Heart right ventricle (tissue), 16 donors: ENCODE results near the gene NSMCE1. TPM values are rescaled to one million over a fixed set of nuclear protein-coding genes. Genes with fewer than 3 reads are reported as not detected.
A peak's percentile ranks its signal among the peaks of the same experiment; 100 is the strongest.

Experiments used
- ATAC-seq, 8 donors: fragments of 200-7000 bp; cut with Tn5 transposase; one replicate each; pipeline ENCODE4 v1.9.1; 2020; ENCODE audit warnings: mild to moderate bottlenecking in 8 of 8, moderate library complexity in 8 of 8, moderate number of reproducible peaks in 1 of 8
- DNase-seq, 2 donors: peaks; one replicate each; pipeline ENCODE4 v3.0.0-alpha.2; 2020
- H3K27ac ChIP-seq, 10 donors: fragments of 200-600 bp; sonication (generic) in 2 of 10; one replicate each; pipeline versions ENCODE4 v1.5.0 to v1.8.0; 2020 to 2022; ENCODE audit warnings: mild to moderate bottlenecking in 3 of 10
- H3K27me3 ChIP-seq, 7 donors: fragments of 200-600 bp; one replicate each; pipeline ENCODE4 v1.8.0; 2021 to 2022; ENCODE audit warnings: mild to moderate bottlenecking in 2 of 7
- H3K36me3 ChIP-seq, 9 donors: fragments of 200-600 bp; sonication (generic) in 1 of 9; one replicate each; pipeline versions ENCODE4 v1.5.0 to v1.8.0; 2020 to 2022; ENCODE audit warnings: mild to moderate bottlenecking in 2 of 9
- H3K4me1 ChIP-seq, 9 donors: fragments of 200-600 bp; sonication (generic) in 1 of 9; one replicate each; pipeline versions ENCODE4 v1.5.0 to v1.8.0; 2020 to 2022; ENCODE audit warnings: mild to moderate bottlenecking in 4 of 9
- H3K4me3 ChIP-seq, 10 donors: fragments of 200-600 bp; sonication (generic) in 2 of 10; one replicate each; pipeline versions ENCODE4 v1.5.0 to v1.8.0; 2020 to 2022; ENCODE audit warnings: mild to moderate bottlenecking in 7 of 10, moderate library complexity in 2 of 10
- H3K9me3 ChIP-seq, 11 donors: fragments of 200-600 bp in 10 of 11; sonication (generic) in 2 of 11; one replicate each; pipeline versions ENCODE4 v1.5.0 to v1.8.0; 2013 to 2022; ENCODE audit warnings: mild to moderate bottlenecking in 2 of 11, control low read depth in 1 of 11, moderate library complexity in 1 of 11
- CTCF ChIP-seq, 9 donors: fragments of 200-600 bp; sonication (generic) in 2 of 9; IDR thresholded peaks; one replicate each; pipeline versions ENCODE4 v1.5.0 to v1.8.0; 2021 to 2022; ENCODE audit warnings: antibody characterized with exemption in 9 of 9, mild to moderate bottlenecking in 5 of 9, moderate library complexity in 1 of 9
- WGBS, 2 donors: extraction: QIAGEN DNeasy Blood & Tissue Kit; methylation state at CpG; one replicate each; pipeline ENCODE4 v1.1.7; 2013; ENCODE audit warnings: inconsistent platforms in 1 of 2; 5-methylcytosine and 5-hydroxymethylcytosine counted together
- intact Hi-C, 10 donors: fragments of 100-400 bp; cut with DNase I; formaldehyde crosslinking; loops; one replicate each; pipeline versions ENCODE4 v1.11.1 to v1.14.2; 2022
- polyA plus RNA-seq, 2 donors: library from polyadenylated mRNA; stranded (reverse); fragments of 200-250 nt; gene quantifications; one replicate each; pipeline ENCODE4 v1.2.3, GENCODE V29; 2013
- total RNA-seq, 10 donors: library from RNA; stranded (reverse); fragmentation: NEBNext Ultra II Directional in 3 of 10; extraction: Animal tissue kit (Norgen Biotek cat#: 25700) in 3 of 10; gene quantifications; one replicate each; pipeline versions ENCODE4 v1.2.1 to v1.2.4, GENCODE V29; 2021 to 2023
- donor health status: Arrhythmogenic right ventricular cardiomyopathy.
- donor health status: ischemic (EF 13 %, LVEDD 7.1; RV severe dilation, severe dysfunction).
- donor health status: healthy with polysubstance abuse.
- donor health status: DM: no; HTN: yes; CAD: no.
- donor health status: DM: no; HTN: no; CAD: no.
- donor health status: ischemic (EF 25% LVEDD 6.9; RV normal size, moderate dysfunction).
- donor health status: ischemic (EF 25% LVEDD 5.7; RV mildly dilated, moderate dysfunction).
- donor health status: healthy.
- donor health status: DM: yes; HTN: yes; CAD: no.
- donor health status: Ischemic cardiomyopathy.
- donor health status: ischemic (EF 35%, LVEDD 5.7; RV mildly dilated, moderate dysfunction).
- donor health status: nonischemic (EF 11% LVEDD 7.7; RV severe dilation, severe dysfunction).
- donor health status: DM: yes; HTN: yes; CAD: no.
- donor health status: PGD.
- donor health status: ischemic (EF 29% LVEDD 5.4; RV normal size, mild dysfunction).
- donor health status: nonischemic (EF 23%, LVEDD 6.1; RV moderate dilation, normal function).

Gene NSMCE1
- total and polyA plus RNA-seq, 12 donors = 33.5 to 57.1 (median 38.1) TPM

GRCh38 chr16:27199736-27200135 is 68.8 kb downstream of the NSMCE1 start:
- no peak for ATAC-seq
- DNase-seq = no peak
- no peaks in the 10 kb centered on the region for H3K36me3 ChIP-seq
- intact Hi-C loops = no loop called here
- H3K4me3 ChIP-seq = no peak overlapping the region
- no peaks in the 10 kb centered on the region for H3K9me3 ChIP-seq
- TF ChIP-seq CTCF (IDR thresholded peaks at IDR 0.05) = no peak
- 45 to 56% methylated on average over 1 of the region's 1 CpG for WGBS, 2 donors
- H3K4me1 ChIP-seq = peaks cover 0 to 34% (median 11%) of the 10 kb centered on the region in 9 donors
- H3K27ac ChIP-seq = peak overlapping the region in 1 of 10 donors; percentile 87
- peaks cover 0 to 26% (median 3%) of the 10 kb centered on the region in 7 donors for H3K27me3 ChIP-seq

- H3K27me3 ChIP-seq = peaks cover 0 to 26% (median 3%) of the 10 kb centered on the region in 7 donors
- H3K4me3 ChIP-seq = no peak overlapping the region
- 85 to 87% methylated on average over 3 of the region's 3 CpGs for WGBS, 2 donors
- no peaks in the 10 kb centered on the region for H3K36me3 ChIP-seq
- H3K4me1 ChIP-seq = peaks cover 0 to 29% (median 6%) of the 10 kb centered on the region in 9 donors
- intact Hi-C loops = no loop called here
- H3K9me3 ChIP-seq = no peaks in the 10 kb centered on the region
- TF ChIP-seq CTCF (IDR thresholded peaks at IDR 0.05) = no peak
- no peak for ATAC-seq
- peak overlapping the region in 1 of 10 donors; percentile 87 for H3K27ac ChIP-seq
- no peak for DNase-seq
Observed at GRCh38 chr16:27199235-27199586, 69.4 kb downstream of the NSMCE1 start.

GRCh38 chr16:27198451-27199234 is 69.9 kb downstream of the NSMCE1 start:
- H3K27me3 ChIP-seq = peaks cover 0 to 26% (median 3%) of the 10 kb centered on the region in 7 donors
- no peaks in the 10 kb centered on the region for H3K9me3 ChIP-seq
- H3K4me1 ChIP-seq = peaks cover 0 to 26% (median 5%) of the 10 kb centered on the region in 9 donors
- H3K36me3 ChIP-seq = no peaks in the 10 kb centered on the region
- intact Hi-C loops = no loop called here
- peak overlapping the region in 1 of 10 donors; percentile 87 for H3K27ac ChIP-seq
- DNase-seq (no peak), ATAC-seq (no peak)
- H3K4me3 ChIP-seq = no peak overlapping the region
- no peak for TF ChIP-seq CTCF (IDR thresholded peaks at IDR 0.05)
- 82 to 84% methylated on average over 12 of the region's 12 CpGs for WGBS, 2 donors

GRCh38 chr16:27197004-27197403 is 71.6 kb downstream of the NSMCE1 start:
- intact Hi-C loops = no loop called here
- 62 to 70% methylated on average over 4 of the region's 4 CpGs for WGBS, 2 donors
- H3K4me1 ChIP-seq = peaks cover 0 to 18% (median 0%) of the 10 kb centered on the region in 9 donors
- ATAC-seq (no peak), DNase-seq (no peak)
- peaks cover 0 to 26% (median 3%) of the 10 kb centered on the region in 7 donors for H3K27me3 ChIP-seq
- H3K36me3 ChIP-seq = no peaks in the 10 kb centered on the region
- TF ChIP-seq CTCF (IDR thresholded peaks at IDR 0.05) = no peak
- H3K4me3 ChIP-seq = no peak overlapping the region
- no peaks in the 10 kb centered on the region for H3K9me3 ChIP-seq
- no peak overlapping the region for H3K27ac ChIP-seq
